Stimulated activated CD4-positive, alpha-beta T cell treated with anti-CD3 and anti-CD28 coated beads, Interleukin-1b, Interleukin-23, amount 100 ng/mL, for 48 hours (primary cell): ENCODE measurements around the gene PEF1.

Source experiments
- DNase-seq: peaks from one replicate; pipeline ENCODE4 v3.0.0-alpha.2; 2020

PEF1 gene

DNA sequence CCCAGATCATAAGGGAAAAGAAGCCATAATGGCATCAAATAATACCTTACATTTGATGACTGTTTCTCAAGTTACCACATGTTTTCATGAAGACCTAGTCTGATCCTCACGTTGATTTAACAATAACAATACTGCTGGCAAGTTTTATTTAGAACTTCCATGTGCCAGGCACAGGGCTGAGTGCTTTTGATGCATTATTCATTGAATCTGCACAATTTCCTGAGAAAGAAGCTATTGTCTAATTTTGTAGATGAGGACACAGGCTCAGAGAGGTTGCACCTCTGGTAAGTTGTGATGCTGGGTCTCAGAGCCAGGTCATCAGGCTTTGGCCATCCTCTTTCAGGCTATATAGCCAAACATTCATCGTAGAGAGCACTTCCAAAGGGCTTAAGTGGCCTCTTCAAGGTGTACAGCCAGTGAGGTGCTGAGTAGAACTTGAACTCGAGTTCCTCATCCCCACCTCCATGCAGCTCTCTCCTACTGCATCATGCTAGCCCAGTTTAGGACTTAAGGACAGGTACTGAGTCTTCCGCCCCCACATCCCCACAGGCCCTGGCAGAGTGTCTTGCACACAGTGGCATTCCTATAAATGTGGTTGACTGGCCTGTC is 8.3 kb upstream of the PEF1 start:
- DNase-seq, result no peak

GRCh38 chr1:31651766-31652165 is 7.1 kb upstream of the PEF1 start:
- no peak for DNase-seq

DNA sequence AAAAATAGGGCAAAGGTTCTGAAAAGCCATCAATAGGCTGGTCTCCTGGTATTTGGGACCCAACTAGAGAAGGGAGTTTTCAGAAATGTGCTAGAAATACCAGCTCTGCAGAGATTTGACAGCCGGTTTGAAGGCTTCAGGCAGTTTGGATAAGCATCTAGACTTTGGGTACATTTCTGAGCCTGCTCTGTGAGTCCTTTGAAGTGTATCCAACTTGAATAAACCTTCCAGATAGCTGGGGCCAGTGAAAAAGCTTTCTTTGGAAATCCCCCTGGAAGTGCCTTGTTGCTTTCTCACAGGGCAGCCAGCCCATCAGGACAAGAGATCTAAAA is 6.4 kb upstream of the PEF1 start:
- DNase-seq, result no peak

DNA sequence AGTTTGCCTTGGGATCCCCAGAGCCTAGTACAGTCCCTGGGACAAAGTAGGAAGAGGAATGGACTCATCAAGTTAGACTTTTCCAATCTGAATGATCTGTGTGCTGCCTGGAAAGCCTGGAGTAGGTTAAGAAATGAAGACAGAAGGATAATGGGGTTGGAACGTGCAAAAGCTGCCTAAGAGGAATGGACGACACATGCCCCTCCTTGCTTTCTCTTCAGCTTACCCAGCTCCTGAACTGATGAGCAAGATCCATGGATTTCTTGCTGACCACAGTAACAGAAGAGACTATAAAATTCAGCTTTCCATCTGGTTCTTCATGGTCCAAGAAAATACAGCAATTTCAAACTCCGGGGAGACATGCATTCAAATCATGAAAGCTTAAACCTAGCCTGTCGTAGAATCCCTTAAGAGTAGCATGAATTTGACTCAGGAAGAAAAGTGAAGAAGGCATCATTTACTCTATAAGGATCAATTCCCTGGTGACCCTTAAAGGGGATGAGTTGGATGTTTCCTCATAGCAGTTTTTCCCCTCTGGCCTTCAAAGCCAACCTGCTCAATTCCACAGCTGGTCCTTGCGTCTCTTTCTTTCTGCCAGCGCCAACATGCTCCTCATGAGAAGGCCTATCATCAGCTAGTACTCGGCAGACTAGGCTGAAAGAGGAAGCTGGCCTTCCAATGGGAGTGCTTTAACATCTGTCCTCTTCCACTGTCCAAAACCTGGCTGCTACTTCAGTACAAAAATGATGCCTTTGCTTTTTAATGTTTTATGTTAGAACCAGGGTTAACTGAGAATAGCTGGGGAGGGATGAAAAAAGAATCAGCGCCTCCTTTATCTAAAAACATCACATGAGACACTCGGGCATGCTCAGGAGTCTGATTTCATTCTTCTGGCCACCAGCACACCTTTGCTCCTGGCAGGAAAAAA is 5.7 kb upstream of the PEF1 start:
- DNase-seq, result no peak

- no peak for DNase-seq
These were observed 4.1 kb upstream of the PEF1 start for GRCh38 chr1:31648641-31649357.

DNA sequence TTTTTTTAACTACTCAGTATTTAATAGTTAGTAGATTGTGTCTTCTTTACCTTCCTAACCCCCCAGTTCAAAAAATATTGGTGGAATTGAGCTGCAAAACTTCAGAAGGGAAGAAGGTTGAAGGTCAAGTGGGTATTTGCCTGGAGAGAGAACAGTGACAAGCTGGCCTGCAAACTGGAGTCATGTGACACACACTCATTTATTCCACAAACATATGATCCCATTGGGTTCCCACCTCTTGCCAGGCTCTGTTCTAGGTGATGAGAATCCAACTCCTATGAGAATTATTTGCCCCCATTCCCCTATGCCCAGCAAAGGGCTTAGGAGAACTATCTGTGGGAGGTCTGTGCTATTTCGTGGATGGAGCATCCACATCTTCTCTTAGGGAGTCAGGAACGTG is 3.5 kb upstream of the PEF1 start:
- DNase-seq, result no peak

DNA sequence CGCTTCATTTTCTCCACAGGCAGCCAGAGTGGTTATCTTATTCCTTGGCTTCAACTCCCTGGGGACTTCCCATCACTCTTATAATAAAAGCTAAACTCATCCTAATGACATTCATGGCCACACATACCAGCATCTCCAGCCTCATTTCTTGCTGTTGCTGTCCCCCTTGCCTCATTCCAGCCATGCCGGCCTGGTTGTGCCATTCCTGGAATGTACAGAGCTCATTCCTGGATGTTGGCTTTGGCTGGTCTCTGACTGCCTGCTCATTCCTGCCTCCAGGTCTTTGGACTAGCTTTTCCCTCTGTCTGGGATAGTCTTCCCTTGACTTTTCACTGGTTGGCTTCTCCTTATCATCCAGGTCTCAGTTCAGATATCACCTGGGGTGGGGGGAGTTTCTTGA is 2.4 kb upstream of the PEF1 start:
- DNase-seq, result no peak

DNA sequence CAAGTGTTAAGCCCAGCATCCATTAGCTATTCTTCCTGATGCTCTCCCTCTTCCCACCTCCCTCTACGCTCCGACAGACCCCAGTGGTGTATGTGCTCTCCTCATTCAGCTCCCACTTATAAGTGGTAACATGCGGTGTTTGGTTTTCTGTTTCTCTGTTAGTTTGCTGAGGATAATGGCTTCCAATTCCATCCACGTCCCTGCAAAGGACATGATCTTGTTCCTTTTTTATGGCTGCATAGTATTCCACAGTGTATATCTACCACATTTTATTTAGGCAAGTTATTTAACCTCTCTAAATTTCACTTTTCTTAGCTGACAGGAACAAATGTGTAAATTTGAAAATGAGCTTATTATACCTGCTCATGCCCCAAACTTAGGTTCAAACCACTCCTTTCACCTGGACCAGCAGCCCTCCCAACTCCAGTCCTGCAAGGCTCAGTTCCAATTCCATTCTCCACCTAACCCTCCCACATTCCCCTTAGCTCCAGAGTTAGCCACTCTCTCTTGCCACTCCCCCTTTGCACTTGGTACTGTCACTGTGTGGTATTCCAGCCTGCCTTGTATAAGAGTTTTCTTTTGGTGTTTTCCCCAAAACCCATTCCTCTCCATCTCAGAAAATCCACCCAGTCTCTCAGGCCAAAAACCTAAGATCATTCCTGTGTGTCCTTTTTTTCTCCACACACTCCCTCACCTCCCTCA is 1.7 kb upstream of the PEF1 start:
- DNase-seq, result no peak

- no peak for DNase-seq
These were observed 545 bp upstream of the PEF1 start for GRCh38 chr1:31645274-31645568.

GRCh38 chr1:31643976-31644559 is 608 bp downstream of the PEF1 start:
- DNase-seq, result no peak

DNA sequence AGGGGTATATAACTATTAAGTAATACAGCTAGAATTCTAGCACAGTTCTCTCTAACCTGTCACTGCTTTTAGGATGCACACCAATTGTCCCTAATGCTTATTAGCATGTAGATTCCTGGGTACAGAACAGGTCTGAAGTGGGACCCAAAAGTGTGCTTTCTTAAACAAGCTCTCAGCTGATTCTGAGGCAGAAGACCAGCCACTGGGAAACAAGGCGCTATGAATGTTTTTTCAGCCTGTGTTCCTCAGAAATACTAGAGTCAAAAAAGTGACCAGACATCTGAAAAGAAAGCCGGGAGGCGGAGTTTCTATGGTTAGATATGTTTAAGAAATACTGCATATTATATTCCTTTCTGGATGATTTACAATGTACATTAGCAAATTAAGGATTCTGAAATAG is 1.8 kb downstream of the PEF1 start:
- DNase-seq, result no peak

DNA sequence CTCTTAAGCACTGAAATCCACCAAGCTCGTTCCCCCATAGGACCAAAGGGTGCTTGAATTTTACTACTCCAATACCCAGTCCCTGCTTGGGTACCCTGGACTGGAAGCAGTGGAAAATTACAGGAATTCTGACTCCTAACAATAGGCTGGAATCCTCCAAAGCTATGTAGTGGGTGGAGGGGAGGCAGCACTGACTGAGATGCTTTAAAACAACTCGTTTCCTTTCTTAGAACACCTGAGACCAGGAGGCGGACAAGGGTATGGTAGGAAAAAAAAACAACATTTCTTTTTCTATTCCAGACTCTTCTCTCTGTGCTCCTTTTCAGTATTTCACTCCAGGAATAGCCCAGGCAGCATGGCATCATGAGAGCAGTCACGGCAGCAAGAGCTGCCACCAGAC is 2.3 kb downstream of the PEF1 start:
- no peak for DNase-seq

DNA sequence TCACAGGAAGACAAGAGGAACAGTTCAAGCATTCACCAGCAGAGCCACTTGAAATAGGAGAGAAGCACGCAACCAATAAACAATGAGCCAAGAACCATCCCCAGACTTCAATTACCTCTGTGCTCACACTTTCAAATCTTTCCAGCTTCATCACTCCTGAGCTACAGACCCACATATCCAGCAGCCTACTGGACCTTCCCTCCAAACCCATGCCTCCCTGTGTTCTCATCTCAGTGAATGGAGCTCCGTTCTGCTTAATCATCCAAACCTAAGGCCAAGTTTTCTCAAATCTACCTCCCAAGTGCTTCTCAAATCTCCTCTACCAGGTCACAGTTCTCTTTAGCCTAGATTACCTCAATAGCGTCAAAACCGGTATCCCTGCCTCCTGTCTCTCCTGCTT is 3.7 kb downstream of the PEF1 start:
- DNase-seq, result no peak

- no peak for DNase-seq
These were observed 4.5 kb downstream of the PEF1 start for GRCh38 chr1:31640179-31640578.

DNA sequence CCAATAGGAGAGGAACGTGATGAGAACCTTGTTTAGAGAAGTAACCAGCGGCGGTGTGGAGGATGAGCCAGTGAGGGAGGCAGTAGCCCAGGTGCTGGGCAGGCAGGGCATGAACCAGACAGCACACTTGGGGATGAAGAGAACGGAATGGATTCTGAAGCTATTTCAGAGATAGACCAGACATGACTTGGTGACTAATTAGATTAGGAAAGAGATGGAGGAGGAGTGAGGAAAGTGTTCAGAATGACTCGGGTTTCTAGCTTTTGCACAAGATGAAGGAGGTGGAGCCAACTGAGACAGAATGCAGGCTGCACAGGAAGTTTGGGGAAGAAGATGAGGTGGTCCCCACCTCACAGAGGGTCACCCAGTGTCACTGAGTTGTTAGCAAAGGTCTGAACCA is 5.1 kb downstream of the PEF1 start:
- no peak for DNase-seq

DNA sequence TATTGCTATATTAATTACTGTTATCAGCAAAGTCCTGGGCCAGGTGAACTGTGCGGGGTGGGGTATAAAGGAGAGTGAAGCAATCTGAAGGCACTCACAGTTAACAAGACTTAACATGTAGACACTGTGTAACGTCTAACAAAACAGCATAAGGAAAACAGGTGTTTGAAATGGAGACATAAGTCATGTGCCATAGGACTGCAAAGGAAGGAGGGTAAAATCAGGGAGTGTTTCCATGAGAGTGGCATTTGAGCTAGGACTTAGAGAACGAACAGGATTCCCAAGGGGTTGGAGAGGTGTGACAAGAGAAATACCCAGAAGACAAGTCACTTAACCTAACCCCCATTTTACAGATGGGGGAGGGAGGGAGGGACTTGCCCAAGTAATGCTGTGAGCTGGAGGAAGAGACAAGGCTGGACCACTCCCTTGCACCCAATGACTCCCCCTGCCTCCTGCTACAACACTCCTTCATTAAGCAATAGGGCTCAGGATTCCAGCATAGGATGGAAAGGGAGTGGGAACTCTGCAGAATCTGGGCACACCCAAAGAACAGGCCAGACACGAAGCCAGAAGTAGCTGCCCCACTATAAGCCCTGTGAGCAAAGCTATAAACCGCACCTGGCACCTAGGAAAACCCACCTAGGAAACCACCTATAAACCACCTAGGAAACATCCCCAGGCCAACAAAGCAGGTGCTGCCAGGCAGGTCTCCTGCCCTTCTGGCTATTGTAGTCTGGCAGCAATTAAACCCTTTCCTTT is 6.6 kb downstream of the PEF1 start:
- no peak for DNase-seq

DNA sequence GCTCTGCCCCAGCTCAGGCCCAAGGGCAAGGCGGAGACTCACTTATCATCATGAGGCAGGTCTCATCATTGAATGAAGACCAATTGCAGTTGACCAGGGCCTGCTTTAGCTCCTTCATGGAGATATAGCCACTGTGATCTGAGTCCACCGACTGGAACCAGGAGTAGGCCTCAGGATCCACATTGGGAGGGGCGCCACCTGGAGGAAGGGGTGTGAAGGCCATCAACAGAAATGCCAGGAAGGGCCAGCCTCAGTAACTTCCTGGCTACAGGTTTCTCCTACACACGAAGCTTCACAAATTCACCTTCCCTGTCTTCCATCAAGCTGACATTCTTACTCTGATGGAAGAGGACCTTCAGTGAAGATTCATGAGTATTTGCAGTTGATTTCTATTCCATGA is 11.6 kb downstream of the PEF1 start:
- peak; percentile 25 for DNase-seq

- no peak for DNase-seq
These were observed 12.0 kb downstream of the PEF1 start for GRCh38 chr1:31632649-31633048.

DNA sequence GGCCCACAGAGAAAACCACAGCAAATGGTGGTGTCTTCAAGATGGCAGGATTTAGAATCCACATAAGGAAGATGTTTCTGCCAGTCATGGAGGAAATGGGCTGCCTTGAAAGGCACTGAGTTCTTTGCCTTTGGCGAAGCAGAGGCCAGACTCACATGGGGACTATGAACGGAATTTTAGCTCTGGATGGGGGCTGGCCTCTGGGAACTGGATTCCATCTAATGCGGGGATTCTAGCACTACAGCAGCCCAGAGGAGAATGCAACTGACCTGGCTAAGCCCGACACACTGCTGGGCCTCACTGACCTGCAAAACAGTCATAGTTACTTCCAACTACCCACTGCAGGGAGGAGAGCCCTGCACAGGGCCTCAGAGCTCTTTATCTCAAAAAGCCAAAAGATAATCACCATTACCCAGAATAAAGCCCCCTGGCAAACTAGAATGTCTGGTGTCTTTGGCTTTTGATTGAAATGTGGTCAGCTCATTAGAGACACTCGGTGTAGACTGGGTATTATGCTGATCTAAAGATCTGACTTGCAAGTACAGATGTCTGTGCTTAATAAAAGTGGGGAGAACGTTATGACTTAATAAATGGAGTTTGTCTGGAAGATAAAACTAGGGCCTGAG is 15.6 kb downstream of the PEF1 start:
- no peak for DNase-seq

DNA sequence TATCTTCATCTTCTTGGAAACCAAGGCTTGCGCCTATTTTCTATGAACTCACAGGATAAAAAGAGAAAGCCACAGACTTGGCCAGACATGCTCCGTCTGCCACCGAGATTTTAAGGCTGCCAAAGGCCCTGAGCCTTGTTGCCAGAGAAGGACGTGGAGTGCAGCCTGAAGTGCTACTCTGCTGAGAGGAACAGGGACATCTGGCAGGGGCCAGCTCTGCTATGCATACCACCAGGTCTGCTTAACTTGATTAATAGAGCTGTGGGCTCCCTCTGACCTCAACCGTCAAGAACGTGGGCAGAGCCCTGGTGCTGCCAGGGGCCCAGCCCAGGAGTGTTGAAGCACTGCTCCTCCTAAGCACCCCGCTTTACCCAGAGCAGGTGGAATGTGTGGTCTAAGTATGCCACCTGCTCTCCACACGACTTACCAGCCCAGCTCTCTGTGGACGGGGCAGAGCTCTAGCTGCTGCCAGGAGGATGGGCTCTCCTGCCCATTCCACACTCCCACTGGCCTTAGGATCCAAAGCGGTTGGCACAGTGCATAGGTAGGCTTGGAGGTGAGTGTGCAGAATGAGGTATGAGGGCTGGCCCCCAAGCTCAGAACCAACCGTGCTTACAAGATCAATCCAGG is 16.6 kb downstream of the PEF1 start:
- DNase-seq, result no peak

GRCh38 chr1:31627301-31627929 is 17.3 kb downstream of the PEF1 start:
- DNase-seq, result no peak
